ENCODE measurements around the gene VPS13D. TPM values are rescaled to one million over a fixed set of nuclear protein-coding genes. Genes with fewer than 3 reads are reported as not detected.

Gene VPS13D
- polyA plus RNA-seq, 3 donors, result 3.6 to 20.2 (median 5.1) TPM

- Histone ChIP-seq H3K27me3 (ENCODE audit: control insufficient read depth in 2 of 2, insufficient read depth in 2 of 2, low read length in 2 of 2) (no peaks in the 10 kb centered on the region), H3K9me3 (replicated peaks in 1 of 2; ENCODE audit: control insufficient read depth in 1 of 2, insufficient read depth in 1 of 2, low read length in 2 of 2) (no peaks in the 10 kb centered on the region), H3K4me2 (replicated peaks; ENCODE audit: extremely low read depth, low read length, poor library complexity, severe bottlenecking) (no peak overlapping the region), H3K4me1 (ENCODE audit: control insufficient read depth in 1 of 2, insufficient read depth in 2 of 2, low read length in 2 of 2) (peaks cover 5 to 6% of the 10 kb centered on the region in 2 donors), H3K27ac (ENCODE audit: low read depth in 1 of 2, low read length in 2 of 2) (no peak overlapping the region), H3K36me3 (replicated peaks in 1 of 2; ENCODE audit: control insufficient read depth in 1 of 2, insufficient read depth in 2 of 2, low read length in 2 of 2) (peaks cover 29 to 69% of the 10 kb centered on the region in 2 donors), H3K9ac (ENCODE audit: insufficient read depth, low read length, poor library complexity, severe bottlenecking) (no peak overlapping the region), H2AFZ (ENCODE audit: insufficient read depth, low read depth, low read length, poor library complexity, severe bottlenecking) (no peak overlapping the region), H4K20me1 (ENCODE audit: insufficient read depth, low read length) (no peaks in the 10 kb centered on the region), H3K79me2 (ENCODE audit: insufficient read depth, low read length) (no peaks in the 10 kb centered on the region), H3K4me3 (replicated peaks in 1 of 3; ENCODE audit: low read depth in 2 of 3, low read length in 3 of 3) (no peak overlapping the region)
- Mint-ChIP-seq H3K9me3 (no peaks in the 10 kb centered on the region), H3K27me3 (ENCODE audit: low read depth in 3 of 3) (peaks cover 0 to 4% (median 0%) of the 10 kb centered on the region in 3 donors), H3K4me1 (peaks cover 7% of the 10 kb centered on the region), H3K27ac (peak overlapping the region in 1 of 7 donors; percentile 76), H3K36me3 (peaks cover 70 to 72% of the 10 kb centered on the region in 2 donors), H3K4me3 (no peak overlapping the region)
- WGBS (ENCODE audit: insufficient coverage), result 96% methylated on average over 9 of the region's 10 CpGs
- intact Hi-C loops (cut with micrococcal nuclease), result no loop called here
- TF ChIP-seq CTCF (IDR thresholded peaks at IDR 0.05), result no peak
- no peak for DNase-seq
Observed at GRCh38 chr1:12505231-12505630, 275.4 kb downstream of the VPS13D start.

GRCh38 chr1:12505639-12506280 lies 275.9 kb downstream of the VPS13D start:
- no peak overlapping the region for H3K27ac Mint-ChIP-seq
- no peaks in the 10 kb centered on the region for H3K79me2 ChIP-seq (ENCODE audit: insufficient read depth, low read length)
- peaks cover 73 to 76% of the 10 kb centered on the region in 2 donors for H3K36me3 Mint-ChIP-seq
- H3K27me3 ChIP-seq (ENCODE audit: control insufficient read depth in 2 of 2, insufficient read depth in 2 of 2, low read length in 2 of 2), result no peaks in the 10 kb centered on the region
- H3K4me1 ChIP-seq (ENCODE audit: control insufficient read depth in 1 of 2, insufficient read depth in 2 of 2, low read length in 2 of 2), result peaks cover 10 to 11% of the 10 kb centered on the region in 2 donors
- no peak for DNase-seq
- no peak overlapping the region for H3K4me3 Mint-ChIP-seq
- no peak for TF ChIP-seq CTCF (IDR thresholded peaks at IDR 0.05)
- no peaks in the 10 kb centered on the region for H3K9me3 ChIP-seq (replicated peaks in 1 of 2; ENCODE audit: control insufficient read depth in 1 of 2, insufficient read depth in 1 of 2, low read length in 2 of 2)
- no peak overlapping the region for H3K9ac ChIP-seq (ENCODE audit: insufficient read depth, low read length, poor library complexity, severe bottlenecking)
- intact Hi-C loops (cut with micrococcal nuclease), result no loop called here
- H4K20me1 ChIP-seq (ENCODE audit: insufficient read depth, low read length), result no peaks in the 10 kb centered on the region
- peaks cover 13% of the 10 kb centered on the region for H3K4me1 Mint-ChIP-seq
- no peak overlapping the region for H3K27ac ChIP-seq (ENCODE audit: low read depth in 1 of 2, low read length in 2 of 2)
- H2AFZ ChIP-seq (ENCODE audit: insufficient read depth, low read depth, low read length, poor library complexity, severe bottlenecking), result no peak overlapping the region
- 87% methylated on average over 12 of the region's 12 CpGs for WGBS (ENCODE audit: insufficient coverage)
- no peaks in the 10 kb centered on the region for H3K9me3 Mint-ChIP-seq
- H3K27me3 Mint-ChIP-seq (ENCODE audit: low read depth in 3 of 3), result peaks cover 0 to 4% (median 0%) of the 10 kb centered on the region in 3 donors
- H3K4me3 ChIP-seq (replicated peaks in 1 of 3; ENCODE audit: low read depth in 2 of 3, low read length in 3 of 3), result no peak overlapping the region
- H3K36me3 ChIP-seq (replicated peaks in 1 of 2; ENCODE audit: control insufficient read depth in 1 of 2, insufficient read depth in 2 of 2, low read length in 2 of 2), result peaks cover 29 to 69% of the 10 kb centered on the region in 2 donors
- H3K4me2 ChIP-seq (replicated peaks; ENCODE audit: extremely low read depth, low read length, poor library complexity, severe bottlenecking), result no peak overlapping the region

Data from CD14-positive monocyte (primary cell).